Spleen (tissue), 11 donors: Measurements from ENCODE around the gene SEMA6D. TPM values are rescaled to one million over a fixed set of nuclear protein-coding genes. Genes with fewer than 3 reads are reported as not detected.

Experiments used
- DNase-seq: peaks from one replicate; pipeline ENCODE4 v3.0.0-alpha.2; 2020
- H3K27ac ChIP-seq, 8 donors: fragments of 200-600 bp; sonication (generic) in 7 of 8; 1 replicate in 4 of 8; 2 replicates in 4 of 8; pipeline versions ENCODE4 v1.5.0 to v1.8.0; 2016 to 2021; ENCODE audit warnings: inconsistent platforms in 4 of 8, mild to moderate bottlenecking in 4 of 8, moderate library complexity in 1 of 8
- H3K27me3 ChIP-seq, 7 donors: fragments of 200-600 bp; sonication (generic) in 6 of 7; replicated peaks in 1 of 7; 1 replicate in 4 of 7; 2 replicates in 3 of 7; pipeline versions ENCODE4 v1.5.0 to v1.8.0; 2016 to 2021; ENCODE audit warnings: inconsistent platforms in 3 of 7, mild to moderate bottlenecking in 1 of 7
- H3K36me3 ChIP-seq, 6 donors: fragments of 200-600 bp; sonication (generic) in 5 of 6; 1 replicate in 4 of 6; 2 replicates in 2 of 6; pipeline versions ENCODE4 v1.5.0 to v1.8.0; 2016 to 2021; ENCODE audit warnings: inconsistent platforms in 2 of 6
- H3K4me1 ChIP-seq, 6 donors: fragments of 200-600 bp; sonication (generic) in 5 of 6; 1 replicate in 3 of 6; 2 replicates in 3 of 6; pipeline versions ENCODE4 v1.5.0 to v1.8.0; 2016 to 2021; ENCODE audit warnings: inconsistent platforms in 3 of 6
- H3K4me3 ChIP-seq, 8 donors: fragments of 200-600 bp; sonication (generic) in 7 of 8; 1 replicate in 4 of 8; 2 replicates in 4 of 8; pipeline versions ENCODE4 v1.5.0 to v1.8.0; 2016 to 2021; ENCODE audit warnings: inconsistent platforms in 4 of 8, mild to moderate bottlenecking in 4 of 8, moderate library complexity in 2 of 8
- H3K9me3 ChIP-seq, 8 donors: fragments of 200-600 bp; sonication (generic) in 7 of 8; 1 replicate in 4 of 8; 2 replicates in 4 of 8; pipeline versions ENCODE4 v1.5.0 to v1.8.0; 2016 to 2021; ENCODE audit warnings: inconsistent platforms in 4 of 8
- CTCF ChIP-seq, 11 experiments: fragments of 200-600 bp in 7 of 11; fragments of 450-650 bp in 4 of 11; sonication (generic) in 4 of 11; IDR thresholded peaks in 8 of 11; conservative IDR thresholded peaks in 3 of 11; 1 replicate in 7 of 11; 2 replicates in 4 of 11; pipeline versions ENCODE4 v1.4.0 to v1.8.0; 2016 to 2021; ENCODE audit warnings: antibody characterized with exemption in 11 of 11, inconsistent platforms in 4 of 11, mild to moderate bottlenecking in 1 of 11
- POLR2A ChIP-seq, 3 donors: fragments of 450-650 bp; IDR thresholded peaks; one replicate each; pipeline ENCODE4 v1.5.1; 2017; ENCODE audit warnings: antibody characterized with exemption in 3 of 3, mild to moderate bottlenecking in 1 of 3
- POLR2AphosphoS5 ChIP-seq, 3 donors: sonication (generic); formaldehyde crosslinking; IDR thresholded peaks; one replicate each; pipeline ENCODE4 v1.5.1; 2017; ENCODE audit warnings: antibody characterized with exemption in 3 of 3
- WGBS, 5 donors: extraction: QIAGEN DNeasy Blood & Tissue Kit in 3 of 5; methylation state at CpG; one replicate each; pipeline versions ENCODE4 v1.1.5 to v1.1.7; 2013 to 2018; 5-methylcytosine and 5-hydroxymethylcytosine counted together
- intact Hi-C: fragments of 100-400 bp; cut with DNase I; formaldehyde crosslinking; loops from one replicate; pipeline ENCODE4 v1.15.0; 2023; ENCODE audit warnings: low total_unique reads
- polyA plus RNA-seq, 3 donors: library from polyadenylated mRNA; stranded (reverse); fragments of 200-250 nt; gene quantifications; one replicate each; pipeline ENCODE4 v1.2.1, GENCODE V29; 2013
- total RNA-seq, 7 donors: library from RNA; depleted of rRNA in 3 of 7; stranded (reverse); fragments of >200 nt in 3 of 7; fragmentation: NEBNext Ultra II Directional in 4 of 7; extraction: Animal tissue kit (Norgen Biotek cat#: 25700) in 4 of 7; gene quantifications; one replicate each; pipeline versions ENCODE4 v1.1.0 to v1.2.1, GENCODE V29; 2016 to 2021
- donor health status: healthy with polysubstance abuse.
- donor health status: DM: no; HTN: no; CAD: no; lungs with moderate emphysema.
- donor health status: DM: no; HTN: no; CAD: no.
- donor health status: Bipolar disorder and iron deficiency.
- donor health status: healthy.
- donor health status: DM: no; HTN: no; CAD: no.
- donor health status: DM: yes; HTN: yes; CAD: no.

The SEMA6D gene
- total and polyA plus RNA-seq, 10 donors = 0.52 to 6.5 (median 2.3) TPM

GRCh38 chr15:47750030-47750739, 32.9 kb downstream of the SEMA6D start:
- H3K36me3 ChIP-seq = no peaks in the 10 kb centered on the region
- no peaks in the 10 kb centered on the region for H3K27me3 ChIP-seq
- H3K27ac ChIP-seq = no peak overlapping the region
- WGBS, 5 donors = 50 to 83% (median 70%) methylated on average over 2 of the region's 2 CpGs
- TF ChIP-seq POLR2A (IDR thresholded peaks at IDR 0.05) = no peak
- no peak for TF ChIP-seq POLR2AphosphoS5 (IDR thresholded peaks at IDR 0.05)
- no peak for TF ChIP-seq CTCF (IDR thresholded peaks at IDR 0.05 in 8 of 11, conservative IDR thresholded peaks at IDR 0.05 in 3 of 11)
- H3K9me3 ChIP-seq = peaks cover 3 to 27% (median 21%) of the 10 kb centered on the region in 8 donors
- intact Hi-C loops = no loop called here
- DNase-seq = no peak
- H3K4me1 ChIP-seq = no peaks in the 10 kb centered on the region
- no peak overlapping the region for H3K4me3 ChIP-seq

GRCh38 chr15:47750740-47751262, 33.5 kb downstream of the SEMA6D start:
- TF ChIP-seq POLR2A (IDR thresholded peaks at IDR 0.05) (no peak), CTCF (IDR thresholded peaks at IDR 0.05 in 8 of 11, conservative IDR thresholded peaks at IDR 0.05 in 3 of 11) (no peak), POLR2AphosphoS5 (IDR thresholded peaks at IDR 0.05) (no peak)
- Histone ChIP-seq H3K36me3 (no peaks in the 10 kb centered on the region), H3K4me3 (no peak overlapping the region), H3K4me1 (no peaks in the 10 kb centered on the region), H3K27ac (no peak overlapping the region), H3K27me3 (no peaks in the 10 kb centered on the region), H3K9me3 (peaks cover 3 to 34% (median 24%) of the 10 kb centered on the region in 8 donors)
- intact Hi-C loops = no loop called here
- WGBS, 5 donors = 79 to 93% (median 82%) methylated on average over 3 to 4 of the region's 4 CpGs
- DNase-seq = no peak

- no peak for TF ChIP-seq POLR2AphosphoS5 (IDR thresholded peaks at IDR 0.05)
- no peak for TF ChIP-seq POLR2A (IDR thresholded peaks at IDR 0.05)
- no peak for TF ChIP-seq CTCF (IDR thresholded peaks at IDR 0.05 in 8 of 11, conservative IDR thresholded peaks at IDR 0.05 in 3 of 11)
- H3K4me1 ChIP-seq = no peaks in the 10 kb centered on the region
- intact Hi-C loops = no loop called here
- no peaks in the 10 kb centered on the region for H3K36me3 ChIP-seq
- H3K27ac ChIP-seq = no peak overlapping the region
- no peak overlapping the region for H3K4me3 ChIP-seq
- H3K27me3 ChIP-seq = no peaks in the 10 kb centered on the region
- 87 to 96% (median 90%) methylated on average over 4 of the region's 4 CpGs for WGBS, 5 donors
- H3K9me3 ChIP-seq = peaks cover 3 to 34% (median 24%) of the 10 kb centered on the region in 8 donors
- no peak for DNase-seq
Observed at GRCh38 chr15:47753591-47753990, 36.3 kb downstream of the SEMA6D start.

- H3K4me1 ChIP-seq = no peaks in the 10 kb centered on the region
- H3K4me3 ChIP-seq = no peak overlapping the region
- TF ChIP-seq POLR2A (IDR thresholded peaks at IDR 0.05) = no peak
- intact Hi-C loops = no loop called here
- H3K9me3 ChIP-seq = peaks cover 3 to 34% (median 24%) of the 10 kb centered on the region in 8 donors
- no peak for DNase-seq
- no peaks in the 10 kb centered on the region for H3K27me3 ChIP-seq
- no peaks in the 10 kb centered on the region for H3K36me3 ChIP-seq
- no peak overlapping the region for H3K27ac ChIP-seq
Observed at GRCh38 chr15:47754312-47754711, 37.0 kb downstream of the SEMA6D start.
